ENCODE measurements around the gene MSX1. TPM values are rescaled to one million over a fixed set of nuclear protein-coding genes. Genes with fewer than 3 reads are reported as not detected.

The MSX1 gene
- total RNA-seq, 1 experiment from 2014 or later = 59.9 TPM

DNA sequence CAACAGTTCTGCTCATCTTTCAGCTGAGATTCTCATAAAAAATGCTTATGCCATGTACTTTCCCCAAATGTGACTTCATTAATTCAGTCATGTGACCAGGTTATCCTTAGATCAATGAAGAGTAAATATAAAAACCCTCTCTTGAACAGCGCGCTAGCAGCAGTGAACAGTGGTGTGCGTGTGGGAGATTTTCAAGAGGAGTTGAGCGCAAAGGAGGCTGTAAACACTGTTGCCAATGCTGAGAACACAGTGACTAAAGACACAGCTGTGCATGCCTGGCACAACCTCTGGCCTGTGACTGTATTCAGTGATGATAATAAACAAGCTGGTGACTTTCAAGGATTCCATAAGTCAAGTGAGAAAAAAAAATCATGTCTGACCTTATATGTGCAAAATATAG lies 25.1 kb downstream of the MSX1 start (continued):
- TF ChIP-seq EZH2 (IDR thresholded peaks at IDR 0.05) = no peak
- TF ChIP-seq POLR2AphosphoS5 (IDR thresholded peaks at IDR 0.05; ENCODE audit: low read depth, low read length) = no peak

DNA sequence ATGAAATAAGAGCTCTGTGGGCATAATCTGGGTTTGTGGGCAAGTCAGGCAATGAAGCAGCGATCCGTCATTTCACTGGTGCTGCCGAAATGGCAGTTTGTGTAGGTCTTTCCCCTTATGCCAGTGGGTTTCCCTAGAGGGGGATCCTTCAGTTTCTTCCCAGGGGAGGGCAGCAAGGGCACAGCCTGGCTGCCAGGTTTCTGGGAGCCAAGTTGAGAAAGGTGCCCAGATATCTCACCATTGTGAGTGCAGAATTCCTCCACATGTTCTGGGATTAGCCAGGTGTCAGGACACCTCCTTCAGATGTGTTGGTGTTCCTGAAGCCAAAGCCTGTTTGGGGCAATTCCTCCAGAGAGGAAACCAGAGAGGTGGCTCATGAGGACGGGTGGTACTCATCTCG lies 28.0 kb downstream of the MSX1 start:
- ChIA-PET POLR2A (no interaction called here), CTCF (no interaction called here), RAD21 (ENCODE audit: low non-redundant PET in 1 of 2, low total read pairs in 2 of 2, uncharacterized antibody in 2 of 2, unreplicated experiment in 2 of 2) (no interaction called here)
- BruUV-seq (replicated peaks) = no TSS peak
- no peak overlapping the region for H3K9ac ChIP-seq (ENCODE audit: low read length)
- DNase-seq (ENCODE audit: low read depth, low spot score) = no peak
- no peak overlapping the region for H3K4me2 ChIP-seq (ENCODE audit: low read length)
- H3K27me3 ChIP-seq (ENCODE audit: insufficient read depth, low read length) = peaks cover 5% of the 10 kb centered on the region; the same call in 1 of the 2 replicates
- H3K4me3 ChIP-seq (replicated peaks in 1 of 2; ENCODE audit: low read depth in 1 of 2, low read length in 2 of 2) = no peak overlapping the region
- H3K27ac ChIP-seq (ENCODE audit: low read depth, low read length) = no peak overlapping the region
- TF ChIP-seq, protein P1, sequence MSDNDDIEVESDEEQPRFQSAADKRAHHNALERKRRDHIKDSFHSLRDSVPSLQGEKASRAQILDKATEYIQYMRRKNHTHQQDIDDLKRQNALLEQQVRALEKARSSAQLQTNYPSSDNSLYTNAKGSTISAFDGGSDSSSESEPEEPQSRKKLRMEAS (IDR thresholded peaks at IDR 0.05) = no peak
- TF ChIP-seq SIN3A (IDR thresholded peaks at IDR 0.05; ENCODE audit: low read depth) = no peak
- TF ChIP-seq, protein P2, sequence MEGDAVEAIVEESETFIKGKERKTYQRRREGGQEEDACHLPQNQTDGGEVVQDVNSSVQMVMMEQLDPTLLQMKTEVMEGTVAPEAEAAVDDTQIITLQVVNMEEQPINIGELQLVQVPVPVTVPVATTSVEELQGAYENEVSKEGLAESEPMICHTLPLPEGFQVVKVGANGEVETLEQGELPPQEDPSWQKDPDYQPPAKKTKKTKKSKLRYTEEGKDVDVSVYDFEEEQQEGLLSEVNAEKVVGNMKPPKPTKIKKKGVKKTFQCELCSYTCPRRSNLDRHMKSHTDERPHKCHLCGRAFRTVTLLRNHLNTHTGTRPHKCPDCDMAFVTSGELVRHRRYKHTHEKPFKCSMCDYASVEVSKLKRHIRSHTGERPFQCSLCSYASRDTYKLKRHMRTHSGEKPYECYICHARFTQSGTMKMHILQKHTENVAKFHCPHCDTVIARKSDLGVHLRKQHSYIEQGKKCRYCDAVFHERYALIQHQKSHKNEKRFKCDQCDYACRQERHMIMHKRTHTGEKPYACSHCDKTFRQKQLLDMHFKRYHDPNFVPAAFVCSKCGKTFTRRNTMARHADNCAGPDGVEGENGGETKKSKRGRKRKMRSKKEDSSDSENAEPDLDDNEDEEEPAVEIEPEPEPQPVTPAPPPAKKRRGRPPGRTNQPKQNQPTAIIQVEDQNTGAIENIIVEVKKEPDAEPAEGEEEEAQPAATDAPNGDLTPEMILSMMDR (IDR thresholded peaks at IDR 0.05 in 2 of 3, conservative IDR thresholded peaks at IDR 0.05 in 1 of 3; ENCODE audit: borderline replicate concordance in 1 of 3, insufficient read depth in 1 of 3, low read depth in 2 of 3, low read length in 2 of 3) = no peak
- no peak for TF ChIP-seq SRF (IDR thresholded peaks at IDR 0.05; ENCODE audit: low read depth)
- TF ChIP-seq SP1 (IDR thresholded peaks at IDR 0.05; ENCODE audit: low read depth) = no peak
- no peak for TF ChIP-seq ATF3 (IDR thresholded peaks at IDR 0.05)
- H3K79me2 ChIP-seq (ENCODE audit: insufficient read depth, low read length) = no peaks in the 10 kb centered on the region
- H3K4me1 ChIP-seq (ENCODE audit: control insufficient read depth in 1 of 2, insufficient read depth in 2 of 2, low read length in 2 of 2) = no peaks in the 10 kb centered on the region
- no peaks in the 10 kb centered on the region for H3K9me3 ChIP-seq (ENCODE audit: control insufficient read depth in 1 of 2, insufficient read depth in 1 of 2, low read depth in 1 of 2, low read length in 2 of 2)
- no peaks in the 10 kb centered on the region for H3K9me2 ChIP-seq (ENCODE audit: insufficient read depth)
- no peak overlapping the region for H2AFZ ChIP-seq (ENCODE audit: low read depth, low read length, poor library complexity, severe bottlenecking)
- H4K20me1 ChIP-seq (ENCODE audit: insufficient read depth) = no peaks in the 10 kb centered on the region
- no peaks in the 10 kb centered on the region for H3K36me3 ChIP-seq (ENCODE audit: control insufficient read depth in 1 of 2, insufficient read depth in 2 of 2, low read length in 2 of 2)
- intact Hi-C loops (cut with micrococcal nuclease) = no loop called here
- ATAC-seq = no peak

Data from HCT116 (cell line).